Measurements from ENCODE around the gene PITX1. TPM values are rescaled to one million over a fixed set of nuclear protein-coding genes. Genes with fewer than 3 reads are reported as not detected.

Gene PITX1
- total RNA-seq, 1 experiment from 2014 or later: not detected

DNA sequence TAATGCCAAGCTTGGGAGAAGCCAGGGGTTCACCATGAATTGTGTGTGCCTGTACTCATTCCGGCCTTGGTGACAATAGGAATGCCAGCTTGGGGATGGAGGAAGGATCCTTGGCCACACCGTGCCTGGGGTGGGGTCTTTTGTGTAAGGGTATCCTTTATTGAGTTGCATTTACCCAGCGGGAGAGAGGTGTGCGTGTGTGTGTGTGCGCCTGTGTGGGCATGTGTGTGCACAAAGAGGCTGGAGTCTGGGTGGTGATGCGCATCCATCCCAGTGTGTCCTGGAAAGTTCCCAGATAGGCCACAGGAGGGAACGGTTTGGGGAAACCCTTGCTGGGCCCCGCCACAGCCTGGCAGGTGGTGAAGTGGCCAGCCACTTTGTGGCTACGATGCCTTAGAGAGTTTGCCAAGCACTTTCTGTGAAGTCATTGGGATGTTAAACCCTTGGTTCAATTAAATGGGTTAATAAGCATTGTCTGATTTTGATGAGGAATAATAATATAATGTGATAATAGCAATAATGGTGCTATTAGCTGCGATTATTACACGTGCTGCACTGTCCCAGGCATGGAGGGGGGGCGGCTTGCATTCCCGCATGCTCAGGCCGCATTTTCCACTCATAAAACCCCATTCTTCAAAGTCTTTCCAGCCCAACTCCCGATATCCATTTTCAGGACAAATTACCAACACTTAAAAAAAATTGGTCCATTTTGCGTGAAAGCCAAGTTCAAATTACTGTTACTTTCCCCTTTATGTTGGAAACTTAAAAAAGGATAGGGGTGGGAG lies 13.7 kb downstream of the PITX1 start:
- H3K4me3 ChIP-seq (ENCODE audit: insufficient read depth, low read depth, low read length): no peak overlapping the region
- no peaks in the 10 kb centered on the region for H3K36me3 ChIP-seq (replicated peaks; ENCODE audit: control insufficient read depth, insufficient read depth, low read length)
- peaks cover 4% of the 10 kb centered on the region for H3K27me3 ChIP-seq (ENCODE audit: control insufficient read depth, insufficient read depth, low read length)
- DNase-seq: no peak

DNA sequence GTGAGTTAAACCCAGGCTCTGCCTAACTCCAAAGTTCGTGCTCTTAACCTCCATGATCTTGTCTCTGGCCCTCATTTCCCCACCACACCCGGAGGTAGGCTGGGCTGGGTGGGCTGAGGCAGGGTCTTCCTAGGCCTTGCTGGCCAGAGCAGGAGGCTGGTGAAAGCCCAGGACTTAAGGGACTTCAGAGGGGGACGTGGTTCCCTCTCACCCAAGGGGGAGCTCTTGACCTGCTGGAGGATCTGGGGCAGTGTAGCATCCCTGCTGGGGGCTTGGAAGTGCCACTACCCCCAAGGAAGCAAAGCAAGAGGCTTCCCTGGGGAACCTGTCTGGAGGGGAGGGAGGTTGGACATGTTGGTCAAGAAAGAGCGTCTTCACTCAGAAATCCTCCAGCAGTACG lies 14.7 kb downstream of the PITX1 start:
- Histone ChIP-seq H3K27me3 (ENCODE audit: control insufficient read depth, insufficient read depth, low read length) (no peaks in the 10 kb centered on the region), H3K4me3 (ENCODE audit: insufficient read depth, low read depth, low read length) (no peak overlapping the region), H3K36me3 (replicated peaks; ENCODE audit: control insufficient read depth, insufficient read depth, low read length) (no peaks in the 10 kb centered on the region)
- peak; percentile 70 for DNase-seq

GRCh38 chr5:135018457-135018856 lies 15.6 kb downstream of the PITX1 start:
- Histone ChIP-seq H3K4me3 (ENCODE audit: insufficient read depth, low read depth, low read length) (no peak overlapping the region), H3K36me3 (replicated peaks; ENCODE audit: control insufficient read depth, insufficient read depth, low read length) (no peaks in the 10 kb centered on the region), H3K27me3 (ENCODE audit: control insufficient read depth, insufficient read depth, low read length) (no peaks in the 10 kb centered on the region)
- no peak for DNase-seq

GRCh38 chr5:135016861-135017290 lies 17.2 kb downstream of the PITX1 start:
- Histone ChIP-seq H3K4me3 (ENCODE audit: insufficient read depth, low read depth, low read length) (no peak overlapping the region), H3K27me3 (ENCODE audit: control insufficient read depth, insufficient read depth, low read length) (no peaks in the 10 kb centered on the region), H3K36me3 (replicated peaks; ENCODE audit: control insufficient read depth, insufficient read depth, low read length) (no peaks in the 10 kb centered on the region)
- no peak for DNase-seq

GRCh38 chr5:135015942-135016341 lies 18.1 kb downstream of the PITX1 start:
- no peak for DNase-seq
- H3K4me3 ChIP-seq (ENCODE audit: insufficient read depth, low read depth, low read length): no peak overlapping the region
- no peaks in the 10 kb centered on the region for H3K36me3 ChIP-seq (replicated peaks; ENCODE audit: control insufficient read depth, insufficient read depth, low read length)
- H3K27me3 ChIP-seq (ENCODE audit: control insufficient read depth, insufficient read depth, low read length): no peaks in the 10 kb centered on the region

DNA sequence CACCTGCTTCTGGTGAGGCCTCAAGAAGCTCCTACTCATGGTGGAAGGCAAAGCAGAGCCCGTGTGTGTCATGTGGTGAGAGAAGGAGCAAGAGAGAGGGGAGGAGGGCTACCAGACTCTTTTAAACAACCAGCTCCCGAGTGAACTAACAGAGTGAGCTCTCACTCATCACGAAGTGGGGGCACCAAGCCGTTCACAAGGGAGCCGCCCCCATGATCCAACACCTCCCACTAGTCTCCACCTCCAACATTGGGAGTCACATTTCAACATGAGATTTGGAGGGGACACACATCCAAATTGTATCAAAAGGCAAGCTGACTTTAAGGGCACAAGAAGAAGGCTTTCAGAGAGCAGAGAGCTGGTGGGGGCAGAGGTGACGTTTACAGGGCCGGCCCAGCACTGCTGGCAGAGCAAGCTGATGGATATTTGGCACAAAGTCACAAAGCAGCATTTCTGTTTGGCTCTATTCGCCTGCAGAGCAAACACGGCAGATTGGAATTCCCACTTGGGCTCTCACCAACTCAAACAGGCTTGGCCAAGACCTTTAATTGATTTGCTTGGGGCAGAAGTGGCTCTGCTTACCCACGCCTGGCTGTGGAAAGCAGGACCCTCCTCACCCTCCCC lies 20.0 kb downstream of the PITX1 start:
- Histone ChIP-seq H3K27me3 (ENCODE audit: control insufficient read depth, insufficient read depth, low read length) (no peaks in the 10 kb centered on the region), H3K36me3 (replicated peaks; ENCODE audit: control insufficient read depth, insufficient read depth, low read length) (no peaks in the 10 kb centered on the region), H3K4me3 (ENCODE audit: insufficient read depth, low read depth, low read length) (no peak overlapping the region)
- no peak for DNase-seq

DNA sequence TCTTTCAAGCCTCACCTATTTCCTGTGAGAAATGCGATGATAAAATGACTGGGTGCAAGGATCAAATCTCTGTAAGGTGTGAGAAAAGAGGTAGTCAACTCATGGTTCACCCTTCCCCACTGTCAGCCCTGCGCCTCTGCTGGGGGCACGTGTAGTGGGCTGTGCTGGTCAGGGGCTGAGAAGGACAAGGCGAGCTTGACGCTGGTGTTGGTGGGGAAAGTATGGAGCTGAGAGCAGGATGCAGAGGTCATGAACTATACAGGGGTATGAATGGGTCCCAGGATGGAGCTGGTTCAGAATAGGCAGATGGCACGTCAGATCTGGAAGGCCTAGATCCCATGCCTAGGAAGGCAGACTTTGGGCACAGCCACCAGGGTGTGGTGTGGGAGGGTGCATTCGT lies 20.6 kb downstream of the PITX1 start:
- Histone ChIP-seq H3K4me3 (ENCODE audit: insufficient read depth, low read depth, low read length) (no peak overlapping the region), H3K27me3 (ENCODE audit: control insufficient read depth, insufficient read depth, low read length) (no peaks in the 10 kb centered on the region), H3K36me3 (replicated peaks; ENCODE audit: control insufficient read depth, insufficient read depth, low read length) (no peaks in the 10 kb centered on the region)
- DNase-seq: no peak

DNA sequence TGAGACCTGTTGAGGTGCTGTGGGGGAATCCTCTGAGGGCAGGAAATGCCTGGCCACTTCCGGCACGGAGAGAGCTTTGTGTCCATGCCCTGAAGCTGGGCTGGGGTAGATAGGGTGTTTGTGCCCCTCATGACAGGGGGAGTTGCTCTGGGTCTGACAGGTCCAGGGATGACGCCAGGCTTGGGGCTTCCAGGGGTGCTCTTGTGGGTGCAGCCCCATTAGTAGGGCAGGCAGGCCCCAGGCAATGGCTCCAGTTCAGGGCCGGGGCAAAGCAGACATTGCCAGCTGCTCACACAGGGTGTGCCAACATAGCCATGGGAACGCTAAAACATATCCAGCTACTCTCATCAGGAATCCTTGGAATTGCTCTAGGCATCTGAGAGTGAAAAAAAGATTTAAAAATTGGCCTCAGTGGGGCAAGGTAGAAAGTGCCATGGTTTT lies 21.1 kb downstream of the PITX1 start:
- Histone ChIP-seq H3K4me3 (ENCODE audit: insufficient read depth, low read depth, low read length) (no peak overlapping the region), H3K27me3 (ENCODE audit: control insufficient read depth, insufficient read depth, low read length) (no peaks in the 10 kb centered on the region), H3K36me3 (replicated peaks; ENCODE audit: control insufficient read depth, insufficient read depth, low read length) (no peaks in the 10 kb centered on the region)
- DNase-seq: no peak

DNA sequence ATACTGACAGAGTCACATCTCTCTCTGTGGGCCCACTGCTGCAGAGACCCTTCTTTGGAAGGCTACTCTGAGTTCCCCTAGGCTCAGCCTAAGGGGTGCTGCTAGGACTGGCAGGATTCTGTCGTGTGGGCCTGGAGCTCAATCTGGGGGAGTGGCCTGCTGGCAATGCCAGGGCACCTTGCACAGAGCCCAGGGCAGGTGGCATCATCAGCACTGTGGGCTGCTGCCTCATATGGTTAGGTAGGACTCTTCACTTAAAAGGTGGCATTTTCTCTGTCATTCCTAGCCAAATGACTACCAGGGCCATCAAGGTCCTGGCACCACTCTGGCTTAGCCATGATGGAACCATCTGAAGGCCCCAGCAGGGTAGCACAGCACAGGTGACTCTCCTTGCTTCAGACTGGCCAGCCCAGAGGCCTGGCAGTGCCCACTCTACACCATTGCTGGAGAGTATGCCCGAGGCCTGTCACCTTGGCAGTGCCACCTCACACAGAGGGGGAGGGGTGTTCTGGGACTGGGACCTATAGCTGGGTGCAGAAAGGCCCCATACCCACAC lies 21.9 kb downstream of the PITX1 start:
- peak; percentile 13 for DNase-seq
- H3K36me3 ChIP-seq (replicated peaks; ENCODE audit: control insufficient read depth, insufficient read depth, low read length): no peaks in the 10 kb centered on the region
- no peak overlapping the region for H3K4me3 ChIP-seq (ENCODE audit: insufficient read depth, low read depth, low read length)
- no peaks in the 10 kb centered on the region for H3K27me3 ChIP-seq (ENCODE audit: control insufficient read depth, insufficient read depth, low read length)

GRCh38 chr5:135011355-135012032 lies 22.5 kb downstream of the PITX1 start:
- H3K4me3 ChIP-seq (ENCODE audit: insufficient read depth, low read depth, low read length): no peak overlapping the region
- no peaks in the 10 kb centered on the region for H3K36me3 ChIP-seq (replicated peaks; ENCODE audit: control insufficient read depth, insufficient read depth, low read length)
- H3K27me3 ChIP-seq (ENCODE audit: control insufficient read depth, insufficient read depth, low read length): no peaks in the 10 kb centered on the region
- DNase-seq: peak; percentile 28

DNA sequence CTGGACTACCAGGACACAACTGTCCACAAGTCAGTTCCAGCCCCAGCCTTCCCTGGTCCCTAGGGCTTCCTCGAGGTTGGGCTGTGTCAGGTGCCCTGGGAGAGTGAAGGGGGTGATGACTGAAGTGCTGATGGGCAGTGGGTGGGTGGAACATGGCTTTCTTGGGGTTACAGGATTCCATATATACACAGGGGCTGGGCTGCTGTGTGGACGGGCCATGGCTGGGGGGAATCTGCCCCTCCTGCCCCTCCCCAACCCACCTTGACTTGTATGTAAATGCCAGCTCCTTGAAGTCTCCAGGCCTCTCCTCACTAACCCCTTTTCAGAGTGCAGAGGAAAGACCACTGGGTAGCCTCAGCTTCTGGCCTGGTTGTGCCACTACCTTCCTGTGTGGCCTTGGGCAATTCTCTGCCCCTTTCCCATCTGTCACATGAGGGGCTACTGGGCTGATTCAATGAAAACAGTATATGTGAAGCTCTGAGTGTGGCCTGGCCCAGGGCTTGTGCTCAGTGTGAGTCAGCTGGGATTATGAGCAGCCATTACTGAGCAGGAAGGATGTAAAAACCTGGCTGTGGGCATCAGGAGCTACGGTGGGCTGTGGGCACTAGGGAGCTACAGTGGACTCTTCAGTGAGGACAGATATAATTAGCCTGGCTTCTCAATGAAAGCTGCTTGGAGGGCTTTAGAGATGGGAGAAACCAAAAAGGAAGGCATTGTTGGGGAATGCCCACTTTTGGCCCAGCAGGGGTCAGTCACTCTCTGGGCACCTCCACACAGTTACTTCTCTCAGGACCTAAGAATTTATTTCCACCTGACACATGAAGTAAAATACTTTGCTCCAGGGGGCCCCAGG lies 23.3 kb downstream of the PITX1 start:
- no peak overlapping the region for H3K4me3 ChIP-seq (ENCODE audit: insufficient read depth, low read depth, low read length)
- DNase-seq: peak; percentile 22
- H3K36me3 ChIP-seq (replicated peaks; ENCODE audit: control insufficient read depth, insufficient read depth, low read length): no peaks in the 10 kb centered on the region
- H3K27me3 ChIP-seq (ENCODE audit: control insufficient read depth, insufficient read depth, low read length): no peaks in the 10 kb centered on the region

GRCh38 chr5:135009736-135010501 lies 24.1 kb downstream of the PITX1 start:
- H3K27me3 ChIP-seq (ENCODE audit: control insufficient read depth, insufficient read depth, low read length): no peaks in the 10 kb centered on the region
- no peaks in the 10 kb centered on the region for H3K36me3 ChIP-seq (replicated peaks; ENCODE audit: control insufficient read depth, insufficient read depth, low read length)
- no peak overlapping the region for H3K4me3 ChIP-seq (ENCODE audit: insufficient read depth, low read depth, low read length)
- peak; percentile 25 for DNase-seq

GRCh38 chr5:135008981-135009735 lies 24.9 kb downstream of the PITX1 start:
- no peaks in the 10 kb centered on the region for H3K36me3 ChIP-seq (replicated peaks; ENCODE audit: control insufficient read depth, insufficient read depth, low read length)
- H3K4me3 ChIP-seq (ENCODE audit: insufficient read depth, low read depth, low read length): no peak overlapping the region
- DNase-seq: peak; percentile 47
- H3K27me3 ChIP-seq (ENCODE audit: control insufficient read depth, insufficient read depth, low read length): no peaks in the 10 kb centered on the region

Data from H7 (cell line).